HG03025 (cell line): ENCODE results near the gene EDEM1.
"Not testable (repeated sequence)": the region's sequence is repeated elsewhere in the genome, so short reads cannot be mapped to it uniquely, and the experiment has no call there.

ENCODE experiments used
- ATAC-seq: cut with Tn5 transposase; IDR thresholded peaks from one replicate; pipeline ENCODE4 v1.9.1; 2021; ENCODE audit warnings: mild to moderate bottlenecking, moderate library complexity; ENCODE audit not compliant: unreplicated experiment, low FRiP score

Gene EDEM1

GRCh38 chr3:5227812-5228211, 40.3 kb downstream of the EDEM1 start:
- ATAC-seq = no peak

- no peak for ATAC-seq
These were observed 41.9 kb downstream of the EDEM1 start for GRCh38 chr3:5229414-5229813.

GRCh38 chr3:5231074-5231473, 43.6 kb downstream of the EDEM1 start:
- no peak for ATAC-seq

- ATAC-seq = no peak
These were observed 44.0 kb downstream of the EDEM1 start for GRCh38 chr3:5231487-5231886.

GRCh38 chr3:5232570-5232969, 45.1 kb downstream of the EDEM1 start:
- no peak for ATAC-seq

- ATAC-seq = no peak
These were observed 45.5 kb downstream of the EDEM1 start for GRCh38 chr3:5233026-5233425.

GRCh38 chr3:5235655-5236054, 48.1 kb downstream of the EDEM1 start:
- ATAC-seq = no peak

- no peak for ATAC-seq
These were observed 51.0 kb downstream of the EDEM1 start for GRCh38 chr3:5238545-5238944.

- ATAC-seq = no peak
These were observed 52.1 kb downstream of the EDEM1 start for GRCh38 chr3:5239602-5240001.

- ATAC-seq = no peak
These were observed 53.2 kb downstream of the EDEM1 start for GRCh38 chr3:5240740-5241139.

- ATAC-seq = not testable (repeated sequence)
These were observed 55.3 kb downstream of the EDEM1 start for GRCh38 chr3:5242785-5243184.

- no peak for ATAC-seq
These were observed 58.4 kb downstream of the EDEM1 start for GRCh38 chr3:5245927-5246326.

GRCh38 chr3:5248822-5249221, 61.3 kb downstream of the EDEM1 start:
- ATAC-seq = no peak

- no peak for ATAC-seq
These were observed 63.1 kb downstream of the EDEM1 start for GRCh38 chr3:5250467-5251195.

GRCh38 chr3:5251196-5251583, 63.7 kb downstream of the EDEM1 start:
- no peak for ATAC-seq

- ATAC-seq = no peak
These were observed 64.6 kb downstream of the EDEM1 start for GRCh38 chr3:5252131-5252530.

- no peak for ATAC-seq
These were observed 67.0 kb downstream of the EDEM1 start for GRCh38 chr3:5254281-5255048.

GRCh38 chr3:5255404-5256344, 68.2 kb downstream of the EDEM1 start:
- ATAC-seq = no peak

GRCh38 chr3:5258526-5258925, 71.0 kb downstream of the EDEM1 start:
- ATAC-seq = no peak

- ATAC-seq = no peak
These were observed 73.5 kb downstream of the EDEM1 start for GRCh38 chr3:5260992-5261501.

GRCh38 chr3:5262507-5262906, 75.0 kb downstream of the EDEM1 start:
- ATAC-seq = no peak
